B cell (primary cell): ENCODE data around the gene ICA1L. TPM values are rescaled to one million over a fixed set of nuclear protein-coding genes. Genes with fewer than 3 reads are reported as not detected.

Source experiments
- ATAC-seq: fragments of 200-7000 bp; cut with Tn5 transposase; one replicate; pipeline ENCODE4 v1.10.0; 2021; ENCODE audit warnings: low read depth, mild to moderate bottlenecking, moderate number of reproducible peaks, moderate library complexity
- CTCF ChIA-PET: fragments of 350-600 bp; sonication (Branson Sonifier 250); formaldehyde crosslinking; loops from one replicate; lab custom pipeline; 2021; ENCODE audit warnings: antibody characterized with exemption, inconsistent platforms; lab: Charles Lee
- POLR2A ChIA-PET: fragments of 350-600 bp; sonication (Branson Sonifier 250); formaldehyde crosslinking; loops from one replicate; lab custom pipeline; 2021; ENCODE audit warnings: antibody characterized with exemption; lab: Charles Lee
- DNase-seq: peaks from one replicate; pipeline ENCODE4 v3.0.0; 2013
- H2AFZ ChIP-seq: 2 replicates; pipeline ENCODE4 v1.6.1; 2012; ENCODE audit warnings: mild to moderate bottlenecking, low read depth, low read length; ENCODE audit not compliant: insufficient read depth, poor library complexity, severe bottlenecking
- H3K27ac ChIP-seq, 2 donors: 1 replicate in 1 of 2; 2 replicates in 1 of 2; pipeline ENCODE4 v1.5.1; 2012 to 2013; ENCODE audit warnings: low read length in 2 of 2, mild to moderate bottlenecking in 2 of 2, moderate library complexity in 1 of 2
- H3K27me3 ChIP-seq, 4 experiments: fragments of 200-600 bp in 1 of 4; sonication (generic) in 1 of 4; replicated peaks in 1 of 4; 1 replicate in 2 of 4; 2 replicates in 2 of 4; pipeline versions ENCODE4 v1.6.1 to v1.7.0; 2013 to 2016; ENCODE audit warnings: low read length in 3 of 4, mild to moderate bottlenecking in 2 of 4, mixed read lengths in 1 of 4, moderate library complexity in 1 of 4; ENCODE audit not compliant: insufficient read depth in 4 of 4, control insufficient read depth in 3 of 4; ENCODE audit errors: control extremely low read depth in 1 of 4
- H3K36me3 ChIP-seq, 2 experiments: replicated peaks in 1 of 2; 1 replicate in 1 of 2; 2 replicates in 1 of 2; pipeline versions ENCODE4 v1.6.1 to v1.7.1; 2013; ENCODE audit warnings: low read length in 1 of 2; ENCODE audit not compliant: insufficient read depth in 2 of 2, control insufficient read depth in 1 of 2; ENCODE audit errors: control extremely low read depth in 1 of 2, extremely low read depth in 1 of 2
- H3K4me1 ChIP-seq, 2 donors: fragments of 200-600 bp in 1 of 2; sonication (generic) in 1 of 2; 1 replicate in 1 of 2; 2 replicates in 1 of 2; pipeline versions ENCODE4 v1.5.1 to v1.6.1; 2013 to 2017; ENCODE audit warnings: low read length in 2 of 2; ENCODE audit not compliant: control insufficient read depth in 2 of 2, insufficient read depth in 2 of 2
- H3K4me2 ChIP-seq: replicated peaks from 2 replicates; pipeline ENCODE3; 2012; ENCODE audit warnings: mild to moderate bottlenecking, low read depth, low read length; ENCODE audit not compliant: poor library complexity, severe bottlenecking
- H3K4me3 ChIP-seq, 5 experiments: fragments of 200-600 bp in 1 of 5; sonication (generic) in 1 of 5; 1 replicate in 3 of 5; 2 replicates in 2 of 5; pipeline versions ENCODE4 v1.5.1 to v1.7.0; 2011 to 2016; ENCODE audit warnings: low read length in 4 of 5, mild to moderate bottlenecking in 4 of 5, low read depth in 2 of 5, control low read depth in 1 of 5, moderate library complexity in 1 of 5; ENCODE audit not compliant: insufficient read depth in 1 of 5; ENCODE audit errors: control extremely low read depth in 1 of 5, extremely low read depth in 1 of 5
- H3K79me2 ChIP-seq: fragments of 200-600 bp; sonication (generic); one replicate; pipeline ENCODE4 v1.6.0; 2016; ENCODE audit warnings: low read length; ENCODE audit not compliant: control insufficient read depth, insufficient read depth
- H3K9ac ChIP-seq: fragments of 200-600 bp; sonication (generic); 2 replicates; pipeline ENCODE4 v1.6.1; 2017; ENCODE audit warnings: mild to moderate bottlenecking, low read length, moderate library complexity
- H3K9me3 ChIP-seq, 3 donors: one replicate each; pipeline versions ENCODE4 v1.6.1 to v1.7.1; 2013; ENCODE audit warnings: low read length in 2 of 3; ENCODE audit not compliant: control insufficient read depth in 2 of 3, insufficient read depth in 1 of 3; ENCODE audit errors: control extremely low read depth in 1 of 3
- H4K20me1 ChIP-seq: 2 replicates; pipeline ENCODE4 v1.6.0; 2012; ENCODE audit warnings: mild to moderate bottlenecking, low read length; ENCODE audit not compliant: insufficient read depth, control insufficient read depth, poor library complexity, severe bottlenecking
- H3K27ac Mint-ChIP-seq: one replicate; pipeline ENCODE4 v1.8.0; 2021; ENCODE audit warnings: mixed read lengths
- H3K27me3 Mint-ChIP-seq: one replicate; pipeline ENCODE4 v1.8.0; 2021; ENCODE audit warnings: mixed read lengths
- H3K4me1 Mint-ChIP-seq: one replicate; pipeline ENCODE4 v1.8.0; 2021; ENCODE audit warnings: mixed read lengths
- H3K4me3 Mint-ChIP-seq: one replicate; pipeline ENCODE4 v1.8.0; 2021; ENCODE audit warnings: mixed read lengths
- H3K9me3 Mint-ChIP-seq: one replicate; pipeline ENCODE4 v1.8.0; 2022; ENCODE audit warnings: mixed read lengths; ENCODE audit not compliant: insufficient read depth
- EZH2 ChIP-seq: IDR thresholded peaks from 2 replicates; pipeline ENCODE4 v1.6.1; 2012; ENCODE audit warnings: borderline replicate concordance, low read depth, mild to moderate bottlenecking, moderate library complexity, low read length; ENCODE audit not compliant: insufficient read depth, poor library complexity, severe bottlenecking
- WGBS: methylation state at CpG from one replicate; pipeline ENCODE4 v1.1.5; 2013; ENCODE audit warnings: missing lambda C conversion rate; ENCODE audit not compliant: insufficient coverage; 5-methylcytosine and 5-hydroxymethylcytosine counted together
- intact Hi-C: fragments of 100-400 bp; cut with micrococcal nuclease; formaldehyde crosslinking; loops from one replicate; pipeline ENCODE4 v1.10.0; 2022
- polyA plus RNA-seq: library from polyadenylated mRNA; depleted of rRNA; stranded (reverse); fragments of >200 nt; gene quantifications from 2 replicates; pipeline ENCODE4 v1.2.3, GENCODE V29; 2012
- total RNA-seq, 2 donors: library from RNA; stranded (reverse); fragments of 120-200 nt in 1 of 2; gene quantifications; 1 replicate in 1 of 2; 2 replicates in 1 of 2; pipeline versions ENCODE4 v1.2.3 to v1.2.4, GENCODE V29; 2013 to 2022
- TF ChIP-seq, protein P1 (sequence below): fragments of 200-600 bp; IDR thresholded peaks from one replicate; pipeline ENCODE4 v1.8.0; 2022; ENCODE audit warnings: antibody characterized with exemption, mild to moderate bottlenecking

The ICA1L gene
- total and polyA plus RNA-seq, 2 donors (not counting 1 experiment from before 2014, with no cell fraction given): 2.4 to 6.8 TPM

GRCh38 chr2:202831242-202832220, 40.0 kb downstream of the ICA1L start:
- Histone ChIP-seq H3K9me3 (peaks cover 0 to 3% (median 0%) of the 10 kb centered on the region in 3 donors), H3K4me3 (no peak overlapping the region), H3K79me2 (no peaks in the 10 kb centered on the region), H3K4me1 (peaks cover 4 to 8% of the 10 kb centered on the region in 2 donors), H3K27ac (no peak overlapping the region), H4K20me1 (no peaks in the 10 kb centered on the region), H3K9ac (peak overlapping the region; percentile 11), H3K4me2 (peak overlapping the region; percentile 22), H2AFZ (peak overlapping the region; percentile 0), H3K36me3 (no peaks in the 10 kb centered on the region), H3K27me3 (no peaks in the 10 kb centered on the region)
- ATAC-seq: peak; percentile 49
- H3K27ac Mint-ChIP-seq: no peak overlapping the region
- H3K27me3 Mint-ChIP-seq: no peaks in the 10 kb centered on the region
- intact Hi-C loops: loop anchor here (1.0 kb wide), 1 partner anchor 40 kb away; the partner anchor contains the start of gene ICA1L
- no peak for TF ChIP-seq EZH2
- TF ChIP-seq, protein P1, sequence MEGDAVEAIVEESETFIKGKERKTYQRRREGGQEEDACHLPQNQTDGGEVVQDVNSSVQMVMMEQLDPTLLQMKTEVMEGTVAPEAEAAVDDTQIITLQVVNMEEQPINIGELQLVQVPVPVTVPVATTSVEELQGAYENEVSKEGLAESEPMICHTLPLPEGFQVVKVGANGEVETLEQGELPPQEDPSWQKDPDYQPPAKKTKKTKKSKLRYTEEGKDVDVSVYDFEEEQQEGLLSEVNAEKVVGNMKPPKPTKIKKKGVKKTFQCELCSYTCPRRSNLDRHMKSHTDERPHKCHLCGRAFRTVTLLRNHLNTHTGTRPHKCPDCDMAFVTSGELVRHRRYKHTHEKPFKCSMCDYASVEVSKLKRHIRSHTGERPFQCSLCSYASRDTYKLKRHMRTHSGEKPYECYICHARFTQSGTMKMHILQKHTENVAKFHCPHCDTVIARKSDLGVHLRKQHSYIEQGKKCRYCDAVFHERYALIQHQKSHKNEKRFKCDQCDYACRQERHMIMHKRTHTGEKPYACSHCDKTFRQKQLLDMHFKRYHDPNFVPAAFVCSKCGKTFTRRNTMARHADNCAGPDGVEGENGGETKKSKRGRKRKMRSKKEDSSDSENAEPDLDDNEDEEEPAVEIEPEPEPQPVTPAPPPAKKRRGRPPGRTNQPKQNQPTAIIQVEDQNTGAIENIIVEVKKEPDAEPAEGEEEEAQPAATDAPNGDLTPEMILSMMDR: peak; percentile 36
- peak; percentile 45 for DNase-seq
- POLR2A ChIA-PET: no interaction called here
- H3K9me3 Mint-ChIP-seq: no peaks in the 10 kb centered on the region
- peaks cover 9% of the 10 kb centered on the region for H3K4me1 Mint-ChIP-seq
- WGBS: 25% methylated on average over 4 of the region's 6 CpGs
- no peak overlapping the region for H3K4me3 Mint-ChIP-seq
- CTCF ChIA-PET: interaction anchor here (0.6 to 1.1 kb wide), 4 partner anchors 12 to 131 kb away, joined by 3 to 4 read pairs (median 4); no protein-coding TSS in a partner anchor

- POLR2A ChIA-PET: interaction anchor here (0.7 kb wide), 1 partner anchor 164 kb away, joined by 4 read pairs; no protein-coding TSS in a partner anchor
- Histone ChIP-seq H2AFZ (no peak overlapping the region), H4K20me1 (no peaks in the 10 kb centered on the region), H3K9me3 (no peaks in the 10 kb centered on the region), H3K27me3 (no peaks in the 10 kb centered on the region), H3K9ac (no peak overlapping the region), H3K4me3 (no peak overlapping the region), H3K36me3 (no peaks in the 10 kb centered on the region), H3K27ac (no peak overlapping the region), H3K4me2 (no peak overlapping the region), H3K4me1 (peaks cover 5 to 7% of the 10 kb centered on the region in 2 donors), H3K79me2 (no peaks in the 10 kb centered on the region)
- H3K27ac Mint-ChIP-seq: no peak overlapping the region
- no peak overlapping the region for H3K4me3 Mint-ChIP-seq
- no peak for DNase-seq
- WGBS: 100% methylated on average over 1 of the region's 1 CpG
- H3K4me1 Mint-ChIP-seq: peaks cover 7% of the 10 kb centered on the region
- TF ChIP-seq, protein P1: no peak
- TF ChIP-seq EZH2: no peak
- ATAC-seq: no peak
- H3K27me3 Mint-ChIP-seq: no peaks in the 10 kb centered on the region
- H3K9me3 Mint-ChIP-seq: no peaks in the 10 kb centered on the region
- CTCF ChIA-PET: no interaction called here
- intact Hi-C loops: no loop called here
These were observed 46.7 kb downstream of the ICA1L start for GRCh38 chr2:202824901-202825300.
